Dermis microvascular lymphatic vessel endothelial cell (primary cell): ENCODE measurements around the gene SOCS3. TPM values are rescaled to one million over a fixed set of nuclear protein-coding genes. Genes with fewer than 3 reads are reported as not detected.

Experiments used
- DNase-seq, 2 donors: peaks; one replicate each; pipeline versions ENCODE4 v3.0.0 to v3.0.0-alpha.2; 2010; ENCODE audit warnings: low read depth in 2 of 2
- total RNA-seq: library from RNA; depleted of rRNA; stranded (reverse); fragments of >200 nt; gene quantifications from 2 replicates; pipeline ENCODE4 v1.2.1, GENCODE V29; 2014

The SOCS3 gene
- total RNA-seq, 1 donor from 2014 or later = 35.8 TPM

GRCh38 chr17:78330570-78331224 lies 29.2 kb downstream of the SOCS3 start:
- peak in 1 of 2 donors; percentile 34 for DNase-seq

- DNase-seq = peak in 1 of 2 donors; percentile 45
These were observed 30.4 kb downstream of the SOCS3 start for GRCh38 chr17:78329263-78330059.

GRCh38 chr17:78327880-78328279 lies 32.0 kb downstream of the SOCS3 start:
- DNase-seq = no peak

GRCh38 chr17:78325076-78325687 lies 34.7 kb downstream of the SOCS3 start:
- peak in 1 of 2 donors; percentile 62 for DNase-seq

- peak; percentile 94 to 96 for DNase-seq
These were observed 35.3 kb downstream of the SOCS3 start for GRCh38 chr17:78324391-78325075.

GRCh38 chr17:78323826-78324390 lies 36.0 kb downstream of the SOCS3 start:
- no peak for DNase-seq

- DNase-seq = peak; percentile 75 to 76
These were observed 36.9 kb downstream of the SOCS3 start for GRCh38 chr17:78322858-78323455.

- DNase-seq = no peak
These were observed 37.5 kb downstream of the SOCS3 start for GRCh38 chr17:78322327-78322857.

GRCh38 chr17:78318843-78319242 lies 41.0 kb downstream of the SOCS3 start:
- DNase-seq = no peak

- DNase-seq = no peak
These were observed 41.5 kb downstream of the SOCS3 start for GRCh38 chr17:78318407-78318806.

GRCh38 chr17:78317794-78318400 lies 42.0 kb downstream of the SOCS3 start:
- DNase-seq = no peak

GRCh38 chr17:78316867-78317789 lies 42.7 kb downstream of the SOCS3 start:
- DNase-seq = no peak

GRCh38 chr17:78316115-78316866 lies 43.6 kb downstream of the SOCS3 start:
- no peak for DNase-seq

- DNase-seq = peak; percentile 54 to 81
These were observed 44.3 kb downstream of the SOCS3 start for GRCh38 chr17:78315355-78316114.

- no peak for DNase-seq
These were observed 45.1 kb downstream of the SOCS3 start for GRCh38 chr17:78314683-78315354.

GRCh38 chr17:78313735-78314648 lies 45.9 kb downstream of the SOCS3 start:
- peak in 1 of 2 donors; percentile 77 for DNase-seq
